Esophagus muscularis mucosa (tissue), 4 donors: ENCODE results near the gene YPEL1.

Source experiments
- EP300 ChIP-seq: sonication (generic); formaldehyde crosslinking; IDR thresholded peaks from one replicate; pipeline ENCODE4 v1.6.1; 2017; ENCODE audit warnings: antibody characterized with exemption
- POLR2A ChIP-seq: fragments of 450-650 bp; IDR thresholded peaks from one replicate; pipeline ENCODE4 v1.6.1; 2017; ENCODE audit warnings: antibody characterized with exemption, moderate library complexity, mild to moderate bottlenecking, low read depth
- POLR2AphosphoS5 ChIP-seq, 2 donors: sonication (generic); formaldehyde crosslinking; IDR thresholded peaks; one replicate each; pipeline ENCODE4 v1.6.1; 2017; ENCODE audit warnings: antibody characterized with exemption in 2 of 2
- TF ChIP-seq, protein P1 (sequence below), 3 experiments: fragments of 200-600 bp in 2 of 3; fragments of 450-650 bp in 1 of 3; sonication (generic) in 2 of 3; IDR thresholded peaks; one replicate each; pipeline ENCODE4 v1.5.1; 2017 to 2019; ENCODE audit warnings: antibody characterized with exemption in 3 of 3, mild to moderate bottlenecking in 2 of 3, moderate library complexity in 1 of 3

DNA sequence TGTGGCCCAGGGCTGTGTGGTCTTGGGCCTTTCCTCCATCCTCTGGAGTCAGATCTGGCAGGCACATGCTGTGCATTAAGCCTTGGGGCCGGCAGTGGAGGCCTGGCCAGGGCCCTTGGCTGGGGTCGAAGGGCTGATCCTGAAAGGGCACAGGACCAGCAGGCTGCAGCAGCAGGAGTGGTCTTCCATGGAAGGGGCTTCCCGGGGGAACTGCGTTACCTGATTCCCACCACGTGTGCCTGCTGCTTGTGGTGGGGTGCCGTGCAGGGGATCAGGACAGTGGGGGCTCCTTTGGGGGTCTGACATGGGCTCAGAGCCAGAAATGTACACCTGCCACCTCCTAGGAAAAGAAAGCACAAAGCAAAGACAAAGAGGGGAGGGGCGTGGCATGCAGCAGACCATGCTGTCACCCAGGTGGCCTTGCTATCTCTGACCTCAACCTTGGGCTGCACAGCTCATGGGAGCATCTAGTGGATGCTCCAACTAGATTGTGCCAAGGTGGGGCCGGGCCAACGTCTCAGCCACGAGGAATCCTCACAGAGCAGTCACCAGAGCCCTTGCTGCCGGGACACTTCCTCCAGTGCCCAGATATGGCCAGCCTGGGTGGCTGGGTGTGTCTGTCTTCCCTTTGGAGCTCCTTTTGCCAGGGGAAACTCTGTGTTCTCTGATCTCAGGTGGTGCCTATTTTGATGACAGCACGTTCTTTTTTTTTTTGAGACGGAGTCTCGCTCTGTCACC is 17.9 kb upstream of the YPEL1 start:
- TF ChIP-seq, protein P1, sequence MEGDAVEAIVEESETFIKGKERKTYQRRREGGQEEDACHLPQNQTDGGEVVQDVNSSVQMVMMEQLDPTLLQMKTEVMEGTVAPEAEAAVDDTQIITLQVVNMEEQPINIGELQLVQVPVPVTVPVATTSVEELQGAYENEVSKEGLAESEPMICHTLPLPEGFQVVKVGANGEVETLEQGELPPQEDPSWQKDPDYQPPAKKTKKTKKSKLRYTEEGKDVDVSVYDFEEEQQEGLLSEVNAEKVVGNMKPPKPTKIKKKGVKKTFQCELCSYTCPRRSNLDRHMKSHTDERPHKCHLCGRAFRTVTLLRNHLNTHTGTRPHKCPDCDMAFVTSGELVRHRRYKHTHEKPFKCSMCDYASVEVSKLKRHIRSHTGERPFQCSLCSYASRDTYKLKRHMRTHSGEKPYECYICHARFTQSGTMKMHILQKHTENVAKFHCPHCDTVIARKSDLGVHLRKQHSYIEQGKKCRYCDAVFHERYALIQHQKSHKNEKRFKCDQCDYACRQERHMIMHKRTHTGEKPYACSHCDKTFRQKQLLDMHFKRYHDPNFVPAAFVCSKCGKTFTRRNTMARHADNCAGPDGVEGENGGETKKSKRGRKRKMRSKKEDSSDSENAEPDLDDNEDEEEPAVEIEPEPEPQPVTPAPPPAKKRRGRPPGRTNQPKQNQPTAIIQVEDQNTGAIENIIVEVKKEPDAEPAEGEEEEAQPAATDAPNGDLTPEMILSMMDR (IDR thresholded peaks at IDR 0.05), result no peak
- TF ChIP-seq POLR2A, result no peak
- TF ChIP-seq POLR2AphosphoS5 (IDR thresholded peaks at IDR 0.05), result no peak
- TF ChIP-seq EP300, result no peak
